NT2/D1 (cell line): ENCODE results near the gene DDX24.

Experiments used
- DNase-seq: peaks from one replicate; pipeline ENCODE4 v3.0.0-alpha.2; 2011; ENCODE audit warnings: low read depth, low spot score
- H3K27me3 ChIP-seq: 2 replicates; pipeline ENCODE4 v1.6.0; 2011; ENCODE audit warnings: mild to moderate bottlenecking; ENCODE audit not compliant: insufficient read length, insufficient read depth
- H3K36me3 ChIP-seq: 2 replicates; pipeline ENCODE4 v1.6.1; 2011; ENCODE audit warnings: mild to moderate bottlenecking, low read length, mixed read lengths; ENCODE audit not compliant: insufficient read depth, insufficient read length
- H3K4me1 ChIP-seq: 2 replicates; pipeline ENCODE4 v1.5.1; 2011; ENCODE audit not compliant: insufficient read depth, insufficient read length
- H3K4me3 ChIP-seq: 2 replicates; pipeline ENCODE4 v1.5.1; 2011; ENCODE audit warnings: low read depth; ENCODE audit not compliant: insufficient read length
- H3K9ac ChIP-seq: 2 replicates; pipeline ENCODE4 v1.6.0; 2011; ENCODE audit warnings: low read depth; ENCODE audit not compliant: insufficient read length
- H3K9me3 ChIP-seq: 2 replicates; pipeline ENCODE4 v1.5.1; 2011; ENCODE audit warnings: mild to moderate bottlenecking, low read length; ENCODE audit not compliant: insufficient read depth
- SUZ12 ChIP-seq: IDR thresholded peaks from 2 replicates; pipeline ENCODE4 v1.6.1; 2011; ENCODE audit not compliant: insufficient read length, insufficient read depth; ENCODE audit errors: extremely low read depth
- YY1 ChIP-seq: IDR thresholded peaks from 2 replicates; pipeline ENCODE4 v1.6.1; 2011; ENCODE audit not compliant: insufficient read length, insufficient read depth
- ZNF274 ChIP-seq: IDR thresholded peaks from 2 replicates; pipeline ENCODE4 v1.6.1; 2011; ENCODE audit warnings: mild to moderate bottlenecking, low read depth, low read length

The DDX24 gene

DNA sequence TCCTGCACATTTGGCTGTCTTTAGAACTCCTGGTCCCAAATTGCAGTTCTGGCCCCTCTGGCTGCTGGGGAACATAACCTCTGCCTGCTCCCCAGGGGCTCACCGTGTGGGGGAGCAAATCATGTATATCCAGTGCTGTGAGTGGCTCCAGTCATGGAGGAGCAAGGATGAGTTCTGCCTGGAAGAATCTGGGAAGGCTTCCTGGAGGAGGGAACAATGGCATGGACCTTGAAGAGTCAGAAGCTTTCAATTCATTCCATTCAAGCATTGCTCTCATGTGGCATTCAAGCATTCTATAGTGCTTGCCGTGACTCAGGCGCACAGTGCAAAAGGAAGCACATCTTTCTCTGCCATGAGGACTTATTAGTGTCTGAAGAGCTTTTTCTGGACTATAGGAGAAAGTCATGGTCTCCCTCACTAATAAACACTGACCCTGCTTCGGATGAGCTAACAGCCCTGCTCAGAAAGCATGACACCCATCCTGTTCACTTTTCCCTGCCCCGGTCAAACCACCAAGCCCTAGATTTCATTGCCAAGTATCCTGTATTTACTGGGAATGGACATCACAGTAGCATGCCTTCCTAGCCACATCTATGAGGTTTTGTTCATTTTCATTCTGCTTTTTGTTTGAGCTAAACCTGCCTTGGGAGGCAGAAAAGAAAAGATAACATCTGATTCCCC, 33.0 kb upstream of the DDX24 start:
- Histone ChIP-seq H3K27me3 (no peaks in the 10 kb centered on the region), H3K9ac (no peak overlapping the region), H3K36me3 (no peaks in the 10 kb centered on the region), H3K9me3 (no peaks in the 10 kb centered on the region), H3K4me3 (no peak overlapping the region), H3K4me1 (peaks cover 5% of the 10 kb centered on the region)
- no peak for TF ChIP-seq YY1
- TF ChIP-seq ZNF274 = no peak
- no peak for TF ChIP-seq SUZ12
- DNase-seq = no peak

DNA sequence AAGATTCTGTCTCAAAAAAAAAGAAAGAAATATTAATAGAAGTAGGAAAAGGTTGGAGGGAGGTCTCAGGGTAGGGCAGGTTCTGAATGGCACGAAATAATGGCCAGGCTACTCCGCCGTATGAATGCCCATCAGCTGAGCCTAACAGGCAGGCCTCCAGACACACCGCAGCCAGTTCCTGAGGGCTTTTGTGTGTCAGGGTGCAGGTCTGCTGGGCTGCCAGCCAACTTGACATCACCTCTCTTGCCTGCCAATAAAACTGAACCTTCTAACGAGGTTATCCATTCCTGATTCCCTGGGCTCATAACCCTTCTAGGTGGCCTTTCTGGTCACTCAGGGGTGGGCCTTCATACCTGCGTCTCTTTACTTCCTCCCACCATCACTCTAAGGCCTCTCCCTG, 32.5 kb upstream of the DDX24 start:
- H3K9me3 ChIP-seq = no peaks in the 10 kb centered on the region
- H3K4me3 ChIP-seq = no peak overlapping the region
- no peak overlapping the region for H3K9ac ChIP-seq
- H3K36me3 ChIP-seq = no peaks in the 10 kb centered on the region
- no peaks in the 10 kb centered on the region for H3K27me3 ChIP-seq
- peaks cover 5% of the 10 kb centered on the region for H3K4me1 ChIP-seq
- TF ChIP-seq SUZ12 = no peak
- TF ChIP-seq YY1 = no peak
- TF ChIP-seq ZNF274 = no peak
- no peak for DNase-seq

DNA sequence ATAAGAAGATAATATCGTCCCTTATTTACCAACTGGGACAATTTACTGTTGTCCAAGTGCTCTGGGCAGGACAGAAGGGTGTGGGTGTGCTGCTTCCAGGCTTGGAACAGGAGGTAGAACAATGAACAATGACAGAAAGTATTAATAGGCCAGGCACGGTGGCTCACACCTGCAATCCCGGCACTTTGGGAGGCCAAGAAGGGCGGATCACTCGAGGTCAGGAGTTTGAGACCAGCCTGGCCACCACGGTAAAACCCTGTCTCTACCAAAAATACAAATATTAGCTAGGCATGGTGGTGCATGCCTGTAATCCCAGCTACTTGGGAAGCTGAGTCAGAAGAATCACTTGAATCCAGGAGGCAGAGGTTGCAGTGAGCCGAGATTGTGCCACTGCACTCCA, 32.1 kb upstream of the DDX24 start:
- Histone ChIP-seq H3K4me1 (peaks cover 5% of the 10 kb centered on the region), H3K9ac (no peak overlapping the region), H3K9me3 (no peaks in the 10 kb centered on the region), H3K36me3 (no peaks in the 10 kb centered on the region), H3K4me3 (no peak overlapping the region), H3K27me3 (no peaks in the 10 kb centered on the region)
- no peak for TF ChIP-seq YY1
- DNase-seq = no peak

DNA sequence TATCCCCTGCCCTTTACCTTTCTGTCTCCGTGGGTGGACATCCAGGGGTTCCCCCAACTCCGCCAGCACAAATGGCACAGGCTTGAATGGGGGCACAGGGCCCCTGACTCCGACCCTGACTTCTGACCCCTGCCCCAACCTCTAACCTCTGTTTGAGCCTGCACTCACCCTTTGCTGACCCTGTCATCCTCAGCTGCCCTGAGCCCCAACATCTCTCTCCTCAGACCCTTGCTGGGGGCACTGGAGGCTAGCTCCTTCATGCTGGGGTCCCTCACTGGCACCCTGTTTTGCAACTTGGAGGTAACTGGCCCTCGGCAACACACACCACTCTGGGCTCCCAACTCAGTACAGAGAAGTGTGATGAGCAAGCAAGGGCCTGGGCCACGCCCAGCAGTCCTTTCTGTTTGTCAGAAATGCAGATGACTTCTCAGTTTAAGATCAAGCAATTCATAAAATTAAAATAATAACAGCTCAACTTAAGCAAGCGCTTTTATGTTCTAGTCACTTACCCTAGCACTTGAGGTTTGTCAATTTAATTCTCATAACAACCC, 31.6 kb upstream of the DDX24 start:
- H3K9me3 ChIP-seq = no peaks in the 10 kb centered on the region
- H3K4me1 ChIP-seq = peaks cover 5% of the 10 kb centered on the region
- no peaks in the 10 kb centered on the region for H3K36me3 ChIP-seq
- H3K9ac ChIP-seq = no peak overlapping the region
- H3K4me3 ChIP-seq = no peak overlapping the region
- TF ChIP-seq ZNF274 (no peak), YY1 (no peak), SUZ12 (no peak)
- no peak for DNase-seq
- H3K27me3 ChIP-seq = no peaks in the 10 kb centered on the region

DNA sequence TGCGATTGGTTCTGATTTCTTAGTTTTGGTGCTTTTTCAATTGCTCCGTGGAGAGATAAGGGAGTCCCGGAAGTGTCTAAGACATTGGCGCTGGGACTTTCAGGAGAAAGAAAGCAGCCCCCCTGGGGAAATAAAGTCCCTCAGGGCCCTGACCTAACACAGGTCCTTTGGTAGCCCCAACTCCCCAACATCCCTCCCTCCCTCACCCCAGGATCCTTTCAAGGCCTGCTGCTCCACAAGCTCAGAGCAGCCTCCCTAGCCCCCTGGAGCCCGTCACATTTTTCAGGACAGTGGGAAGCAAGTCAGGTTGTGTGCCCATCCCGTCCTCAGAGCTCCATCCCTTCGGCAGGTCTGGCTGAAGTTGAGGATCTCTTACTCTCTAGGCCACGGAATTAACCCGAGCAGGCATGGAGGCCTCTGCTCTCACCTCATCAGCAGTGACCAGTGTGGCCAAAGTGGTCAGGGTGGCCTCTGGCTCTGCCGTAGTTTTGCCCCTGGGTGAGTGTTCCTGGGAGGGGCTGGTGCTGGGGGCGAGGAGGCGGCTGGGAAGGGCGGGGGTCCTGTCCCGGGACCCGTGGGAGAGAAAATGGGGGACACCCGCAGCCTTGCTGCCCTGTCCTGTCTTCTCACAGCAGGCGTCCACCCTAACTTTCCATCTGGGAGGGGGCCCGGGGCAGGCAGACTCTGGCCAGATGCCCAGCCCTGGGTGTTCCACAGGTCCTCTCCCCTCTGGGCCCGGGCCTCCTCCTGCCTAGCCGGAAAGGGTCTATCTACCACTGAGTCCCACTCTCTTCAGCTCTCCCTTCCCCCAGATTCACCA, 30.5 kb upstream of the DDX24 start:
- H3K36me3 ChIP-seq = no peaks in the 10 kb centered on the region
- H3K9me3 ChIP-seq = no peaks in the 10 kb centered on the region
- no peak for DNase-seq
- TF ChIP-seq SUZ12 (no peak), ZNF274 (no peak), YY1 (no peak)
- H3K4me3 ChIP-seq = no peak overlapping the region
- H3K9ac ChIP-seq = no peak overlapping the region
- peaks cover 5% of the 10 kb centered on the region for H3K4me1 ChIP-seq
- H3K27me3 ChIP-seq = no peaks in the 10 kb centered on the region

DNA sequence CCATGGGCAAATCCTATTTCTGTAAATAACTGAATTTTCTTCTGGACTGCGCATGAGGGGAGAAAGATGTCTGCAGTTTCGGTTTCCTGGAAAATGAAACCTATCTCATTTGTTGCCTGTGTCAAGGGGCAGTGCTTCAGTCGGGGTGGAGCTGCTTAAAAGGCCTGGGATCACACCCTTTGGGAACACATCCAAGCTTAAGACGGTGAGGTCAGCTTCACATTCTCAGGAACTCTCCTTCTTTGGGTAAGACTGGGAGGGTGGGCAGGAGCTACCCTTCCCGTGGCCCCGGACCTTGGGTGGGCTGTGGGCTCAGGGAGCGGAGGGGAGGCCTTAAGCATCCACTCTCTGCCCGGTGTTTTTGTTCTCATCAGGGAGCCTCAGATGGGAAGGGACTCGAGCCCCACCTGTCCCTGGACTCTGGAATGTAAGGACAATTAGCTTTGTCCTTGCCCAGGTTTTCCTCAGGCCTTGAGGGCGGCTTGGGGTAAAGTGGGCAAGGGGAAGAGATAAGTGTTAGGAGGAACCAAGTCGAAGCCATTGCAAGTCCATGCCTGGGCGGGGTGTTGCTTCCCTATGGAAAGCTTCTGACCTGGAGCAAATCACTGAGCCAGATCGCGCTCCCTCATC, 29.7 kb upstream of the DDX24 start, which contains the start of gene IFI27:
Gene IFI27, plus strand, starts transcription at position 185 of the 630 bp plus-strand sequence.
- Histone ChIP-seq H3K36me3 (no peaks in the 10 kb centered on the region), H3K9me3 (no peaks in the 10 kb centered on the region), H3K9ac (no peak within 1 kb of the TSS), H3K4me3 (no peak within 1 kb of the TSS), H3K4me1 (peaks cover 5% of the 10 kb centered on the region), H3K27me3 (no peaks in the 10 kb centered on the region)
- TF ChIP-seq ZNF274 (no peak), YY1 (no peak), SUZ12 (no peak)
- DNase-seq = no peak

DNA sequence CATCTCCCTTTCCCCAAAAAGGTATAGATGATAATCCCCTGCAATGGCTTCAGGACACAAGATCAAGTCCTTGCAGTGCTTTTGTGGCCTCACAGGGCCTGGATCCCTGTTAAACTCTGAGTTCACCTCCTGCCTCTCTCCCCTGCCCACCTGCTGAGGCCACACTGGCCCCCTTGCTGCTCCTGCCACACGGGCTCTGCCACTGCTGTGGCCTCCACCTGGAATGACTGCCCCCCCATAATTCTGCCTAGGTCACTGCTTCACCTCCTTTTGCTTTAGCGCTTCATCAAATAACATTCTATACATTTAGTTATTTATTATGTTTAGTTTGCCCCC, 28.9 kb upstream of the DDX24 start:
- Histone ChIP-seq H3K9me3 (no peaks in the 10 kb centered on the region), H3K4me1 (peaks cover 5% of the 10 kb centered on the region), H3K9ac (no peak overlapping the region), H3K4me3 (no peak overlapping the region), H3K36me3 (no peaks in the 10 kb centered on the region), H3K27me3 (no peaks in the 10 kb centered on the region)
- TF ChIP-seq YY1 = no peak
- no peak for TF ChIP-seq ZNF274
- TF ChIP-seq SUZ12 = no peak
- no peak for DNase-seq
